HG02943 (cell line): ENCODE data around the gene SNIP1.
"Not testable (repeated sequence)": the region's sequence is repeated elsewhere in the genome, so short reads cannot be mapped to it uniquely, and the experiment has no call there.

Experiments used
- ATAC-seq: cut with Tn5 transposase; IDR thresholded peaks from one replicate; pipeline ENCODE4 v1.9.1; 2021; ENCODE audit warnings: mild to moderate bottlenecking, low read depth, moderate library complexity; ENCODE audit not compliant: unreplicated experiment

Gene SNIP1

GRCh38 chr1:37553927-37554808 lies at the start of gene SNIP1:
SNIP1 (minus strand) TSS chr1:37554293; CDS start chr1:37554229, 64 bp downstream.
- peak; percentile 73 for ATAC-seq

GRCh38 chr1:37602750-37603694 lies 48.9 kb upstream of the SNIP1 start:
- no peak for ATAC-seq

GRCh38 chr1:37601441-37601840 lies 47.3 kb upstream of the SNIP1 start:
- no peak for ATAC-seq

GRCh38 chr1:37599940-37600339 lies 45.8 kb upstream of the SNIP1 start:
- no peak for ATAC-seq

- no peak for ATAC-seq
These were observed 42.1 kb upstream of the SNIP1 start for GRCh38 chr1:37596182-37596667.

DNA sequence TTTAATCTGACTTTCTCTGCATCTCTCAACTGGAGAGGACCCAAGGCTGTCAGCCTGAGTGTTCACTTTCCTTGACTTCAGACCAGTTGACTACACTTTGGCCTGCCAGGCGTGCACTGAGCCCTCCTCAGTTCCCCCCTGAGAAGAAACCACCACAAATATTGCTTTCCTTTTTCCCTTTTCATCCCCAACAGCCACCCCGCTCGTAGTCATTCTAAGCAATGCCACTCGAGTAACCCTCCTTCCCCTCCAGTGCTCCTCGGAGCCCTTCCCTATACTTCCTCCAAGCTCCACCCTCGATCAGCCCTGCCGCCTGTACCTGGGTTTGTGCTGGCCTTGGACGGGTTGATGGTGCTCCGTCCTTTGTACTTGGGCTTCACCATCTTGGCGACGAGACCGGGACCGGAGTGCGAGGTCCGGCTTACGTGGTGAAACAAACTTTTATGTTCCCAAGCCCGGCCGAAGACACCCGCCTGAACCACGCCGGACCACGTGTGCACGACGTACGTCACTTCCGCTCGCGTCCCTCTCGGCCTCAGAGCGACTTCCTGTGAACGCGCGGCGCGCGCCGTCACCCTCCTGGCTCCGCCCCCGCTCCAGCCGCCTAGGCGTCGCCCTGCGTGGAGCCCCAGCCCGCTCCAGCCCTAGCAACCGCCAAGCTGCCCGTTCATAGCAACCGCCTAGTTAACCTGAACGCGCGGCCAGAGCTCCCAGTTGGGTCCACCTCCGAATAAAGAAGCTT lies 41.5 kb upstream of the SNIP1 start, which contains the start of gene GNL2:
Gene GNL2, minus strand, starts transcription at position 498 of the 742 bp plus-strand sequence. Its CDS starts 115 bp downstream, at position 383.
- peak; percentile 86 for ATAC-seq

DNA sequence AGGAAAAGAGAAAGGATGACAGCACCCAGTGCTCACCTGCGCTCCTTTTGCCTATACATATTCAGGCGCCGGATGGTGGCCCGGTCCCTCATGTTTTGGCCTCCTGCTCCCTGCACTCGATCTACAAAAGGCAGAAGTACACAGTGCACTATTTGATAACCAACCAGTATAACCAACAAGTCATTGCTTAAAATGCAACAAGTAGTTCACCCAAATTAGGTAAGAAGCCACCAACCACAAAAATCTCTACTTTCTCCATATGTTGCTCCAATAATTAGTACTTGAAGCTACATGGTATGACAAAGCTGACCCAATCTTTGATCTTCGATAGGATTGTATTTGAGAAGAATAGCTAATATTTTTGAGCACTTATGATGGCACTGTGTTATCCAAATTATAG lies 39.6 kb upstream of the SNIP1 start:
- no peak for ATAC-seq

GRCh38 chr1:37588939-37589338 lies 34.8 kb upstream of the SNIP1 start:
- no peak for ATAC-seq

DNA sequence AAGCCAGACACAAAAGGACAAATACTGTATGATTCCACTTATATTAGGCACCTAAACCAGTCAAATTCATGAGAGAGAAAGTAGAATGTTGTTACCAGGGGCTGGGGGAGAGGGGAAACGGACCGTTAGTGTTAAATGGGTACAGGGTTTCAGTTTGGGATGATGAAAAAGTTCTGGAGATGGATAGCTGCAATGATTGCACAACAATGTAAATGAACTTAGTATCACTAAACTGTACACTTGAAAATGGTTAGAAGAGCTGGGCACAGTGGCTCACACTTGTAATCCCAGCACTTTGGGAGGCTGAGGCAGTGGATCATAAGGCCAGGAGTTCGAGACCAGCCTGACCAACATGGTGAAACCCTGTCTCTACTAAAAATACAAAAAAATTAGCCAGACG lies 30.5 kb upstream of the SNIP1 start:
- not testable (repeated sequence) for ATAC-seq

GRCh38 chr1:37575692-37576091 lies 21.6 kb upstream of the SNIP1 start:
- no peak for ATAC-seq

GRCh38 chr1:37574834-37575480 lies 20.9 kb upstream of the SNIP1 start:
- ATAC-seq: no peak

GRCh38 chr1:37570528-37571334 lies 16.6 kb upstream of the SNIP1 start:
- ATAC-seq: no peak

DNA sequence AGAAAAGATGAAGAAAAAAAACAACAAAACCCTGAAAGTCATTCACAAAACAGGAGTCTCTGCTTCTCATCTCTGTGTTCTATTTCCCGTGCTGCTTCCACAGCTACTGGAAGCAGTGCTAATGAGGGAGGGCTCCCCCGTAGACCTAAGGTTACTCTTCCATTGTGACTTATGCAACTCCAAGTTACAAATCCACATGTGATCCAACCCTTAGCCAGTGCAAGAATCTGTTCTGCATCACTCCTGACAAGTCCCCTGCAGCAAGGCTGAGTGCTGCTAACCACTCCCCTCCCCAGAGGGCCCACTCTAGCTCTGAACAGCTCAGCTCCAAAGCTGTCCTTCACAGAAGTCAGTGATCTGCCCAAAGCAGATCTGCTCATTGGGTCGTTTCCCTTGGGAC lies 12.9 kb upstream of the SNIP1 start:
- ATAC-seq: no peak

GRCh38 chr1:37564892-37565291 lies 10.8 kb upstream of the SNIP1 start:
- no peak for ATAC-seq

- ATAC-seq: no peak
These were observed 8.9 kb upstream of the SNIP1 start for GRCh38 chr1:37562984-37563383.

DNA sequence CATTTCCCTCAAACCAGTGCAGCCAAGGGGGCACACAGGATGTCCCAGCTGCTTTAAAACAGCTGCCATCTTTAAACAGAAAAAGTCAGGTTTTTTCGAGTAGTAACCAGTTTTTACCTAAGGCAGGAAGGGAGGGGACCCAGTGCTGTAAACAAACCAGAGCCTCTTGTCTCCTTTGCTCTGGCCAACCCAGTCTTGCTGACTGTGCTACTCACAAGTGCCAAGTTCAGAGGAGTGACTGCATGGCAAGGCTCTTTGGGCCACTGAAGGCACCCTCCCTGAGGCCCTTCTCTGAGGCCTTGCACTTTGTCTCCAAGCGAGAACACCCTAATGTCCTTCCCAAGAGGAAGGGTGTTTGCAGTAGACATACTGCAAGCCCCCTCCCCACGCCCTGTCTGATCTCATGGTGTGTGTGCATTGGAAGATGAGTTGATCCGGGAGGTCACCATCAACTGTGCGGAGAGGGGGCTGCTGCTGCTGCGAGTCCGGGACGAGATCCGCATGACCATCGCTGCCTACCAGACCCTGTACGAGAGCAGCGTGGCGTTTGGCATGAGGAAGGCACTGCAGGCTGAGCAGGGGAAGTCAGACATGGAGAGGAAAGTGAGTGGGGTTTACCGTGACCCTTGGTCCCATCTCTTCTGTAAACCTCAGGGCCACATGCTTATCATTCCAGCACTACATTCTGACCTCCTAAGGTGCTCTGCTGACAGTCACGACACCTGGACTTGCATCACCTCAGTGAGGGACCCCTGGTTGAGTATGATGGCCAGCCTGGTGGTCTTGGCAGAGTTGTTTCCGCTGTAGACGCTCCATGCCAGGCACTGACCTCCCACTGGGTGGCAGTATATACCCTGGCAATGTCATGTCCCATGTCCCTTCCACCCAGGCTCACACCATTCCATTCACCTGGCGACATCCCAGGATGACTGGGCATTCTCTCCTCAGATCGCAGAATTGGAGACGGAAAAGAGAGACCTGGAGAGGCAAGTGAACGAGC lies 7.3 kb upstream of the SNIP1 start:
- ATAC-seq: no peak

DNA sequence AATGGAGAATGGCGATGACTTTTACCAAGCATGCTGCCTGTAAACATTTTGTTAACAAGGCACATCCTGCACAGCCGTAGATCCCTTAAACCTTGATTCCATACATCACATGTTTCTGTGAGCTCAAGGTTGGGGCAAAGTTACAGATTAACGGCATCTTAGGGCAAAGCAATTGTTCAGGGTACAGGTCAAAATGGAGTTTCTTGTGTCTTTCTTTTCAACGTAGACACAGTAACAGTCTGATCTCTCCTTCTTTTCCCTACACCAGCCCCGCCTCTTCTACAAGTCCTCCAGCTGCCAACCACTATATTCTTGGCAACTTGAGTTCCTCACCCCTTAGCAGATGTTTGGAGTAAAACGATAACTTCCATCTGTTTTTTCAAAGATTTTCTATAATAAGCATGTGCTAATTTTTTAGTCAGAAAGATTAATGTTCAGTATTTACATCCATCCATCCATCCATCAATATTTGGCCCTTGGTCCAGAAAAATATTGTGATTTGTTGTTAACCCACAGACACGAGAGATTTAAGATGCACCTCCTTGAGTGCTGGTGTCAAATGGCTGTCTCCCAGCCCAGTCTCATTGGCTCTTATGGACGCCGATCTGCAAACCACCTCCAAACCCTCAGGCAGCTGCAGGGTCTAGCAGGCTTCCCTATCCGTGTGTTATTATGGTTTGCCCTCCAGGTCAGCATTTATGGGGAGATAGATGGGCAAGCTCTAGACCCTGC lies 6.5 kb upstream of the SNIP1 start:
- ATAC-seq: no peak
